Iris pigment epithelial cell (primary cell): ENCODE data around the gene PSPN.
A peak's percentile ranks its signal among the peaks of the same experiment; 100 is the strongest.

Experiments used
- DNase-seq: peaks from one replicate; pipeline ENCODE4 v3.0.0-alpha.2; 2011; ENCODE audit warnings: low read depth

The PSPN gene

DNA sequence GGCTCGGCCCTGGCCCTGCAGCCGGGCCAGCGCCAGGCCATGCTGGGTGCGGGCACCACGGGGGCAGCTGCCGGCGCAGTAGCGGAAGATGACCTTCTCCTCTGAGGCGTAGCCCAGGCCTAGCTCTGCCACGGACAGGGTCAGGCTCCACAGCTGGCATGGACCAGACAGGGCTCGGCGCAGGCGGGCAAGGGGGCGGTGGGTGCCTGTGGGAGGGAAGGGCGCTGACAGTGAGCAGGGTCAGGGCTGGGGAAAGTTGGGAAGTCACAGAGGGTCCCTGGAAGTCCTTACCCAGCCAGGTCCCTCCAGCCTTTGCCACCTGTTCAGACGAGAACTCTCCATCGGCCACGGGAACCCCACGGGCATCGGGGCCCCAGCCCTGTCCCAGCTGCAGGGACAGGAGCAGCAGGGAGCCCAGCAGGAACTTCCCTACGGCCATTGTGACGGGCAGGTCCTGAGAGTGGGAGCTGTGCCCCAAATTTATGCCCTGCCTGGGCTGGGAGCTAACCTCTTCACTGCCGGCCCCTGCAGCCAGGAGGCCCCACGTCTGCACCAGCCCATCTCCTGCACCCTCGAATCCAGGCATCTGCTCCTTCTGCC, at the start of gene PSPN:
Gene PSPN, minus strand, starts transcription at position 523 of the 600 bp plus-strand sequence. Its CDS starts 84 bp downstream, at position 439.
- no peak for DNase-seq

- peak; percentile 100 for DNase-seq
Measured at GRCh38 chr19:6424939-6425731, 49.4 kb upstream of the PSPN start.

GRCh38 chr19:6424195-6424938, 48.6 kb upstream of the PSPN start, which contains the start of gene KHSRP:
KHSRP (minus strand) TSS chr19:6424811; CDS start chr19:6424701, 110 bp downstream.
- DNase-seq: no peak

DNA sequence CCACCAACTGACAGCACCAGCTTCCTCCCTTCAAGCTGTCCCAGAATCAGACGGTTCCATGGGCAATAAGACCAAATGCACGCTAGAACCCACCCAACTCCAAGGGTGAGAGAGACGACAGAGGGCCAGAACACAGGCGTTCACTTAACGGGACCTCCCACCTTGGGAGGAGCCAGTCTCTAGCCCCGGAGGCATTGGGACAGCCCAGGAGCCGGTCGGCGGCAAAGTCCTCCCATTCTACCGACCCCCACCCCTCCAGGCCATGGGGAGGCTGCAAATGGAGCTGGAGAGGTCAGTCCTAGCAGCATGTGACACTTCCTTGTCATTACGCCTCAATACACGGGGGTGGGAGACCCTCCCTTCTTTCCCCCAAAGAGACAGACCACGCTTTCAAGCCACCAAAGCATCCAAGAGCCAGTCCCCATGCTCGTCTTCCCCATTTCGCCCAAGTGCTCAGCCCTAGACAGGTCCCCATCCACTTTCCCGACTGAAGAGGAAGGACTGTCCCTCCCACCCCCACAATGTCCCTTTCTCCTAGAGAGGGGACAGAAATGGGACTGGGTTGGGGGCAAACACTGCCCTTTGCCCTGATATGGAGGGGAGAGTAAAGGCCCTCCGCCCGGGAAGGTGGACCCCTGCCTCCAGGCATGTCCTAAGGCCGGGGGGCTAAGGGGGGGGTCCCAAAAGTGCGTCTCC, 47.9 kb upstream of the PSPN start:
- peak; percentile 65 for DNase-seq

DNA sequence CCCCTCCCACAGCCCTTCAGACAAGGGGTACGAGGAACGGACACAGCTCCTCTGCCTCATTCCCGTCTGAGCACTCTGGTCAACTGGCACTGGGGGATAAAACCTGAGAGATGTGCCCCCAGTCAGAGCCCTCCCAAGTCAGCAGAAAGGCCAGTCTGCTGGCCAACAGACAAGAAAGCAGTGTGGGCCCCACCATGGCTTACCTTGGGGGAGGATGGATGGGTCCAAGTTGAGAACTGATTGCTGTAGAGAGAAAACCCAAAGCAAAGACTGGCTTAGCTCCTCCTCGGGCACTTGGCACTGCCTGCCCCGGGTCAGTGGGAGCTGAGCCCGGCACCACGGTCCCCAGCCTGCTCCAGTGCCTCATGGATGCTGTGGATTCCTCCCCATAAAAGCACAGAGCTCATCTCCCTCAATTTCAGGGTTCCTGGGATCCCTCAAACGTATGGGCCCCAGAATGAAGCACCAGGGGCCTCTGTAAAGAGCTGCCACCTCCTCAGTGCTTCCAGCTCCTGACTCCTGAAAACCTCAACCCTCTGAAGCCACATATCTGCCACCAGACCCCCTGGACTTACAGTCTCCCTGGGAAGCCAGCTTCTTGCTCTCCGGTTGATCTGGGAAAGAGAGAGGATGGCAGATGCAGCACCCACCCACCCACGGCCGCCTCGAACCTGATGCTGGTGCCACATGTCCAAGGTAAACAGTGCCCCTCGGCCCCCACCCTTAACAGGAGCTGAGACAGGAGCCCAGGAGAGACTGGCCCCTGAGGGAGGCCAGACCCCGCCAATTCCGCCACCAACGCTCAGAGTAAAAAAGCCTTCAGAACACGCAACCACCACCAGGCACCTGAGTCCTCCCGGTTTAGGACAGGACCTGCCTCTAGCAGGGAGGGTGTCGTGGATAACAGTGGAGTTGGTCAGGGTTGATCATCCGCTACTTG, 45.6 kb upstream of the PSPN start:
- no peak for DNase-seq

GRCh38 chr19:6418562-6418932, 42.8 kb upstream of the PSPN start:
- no peak for DNase-seq

DNA sequence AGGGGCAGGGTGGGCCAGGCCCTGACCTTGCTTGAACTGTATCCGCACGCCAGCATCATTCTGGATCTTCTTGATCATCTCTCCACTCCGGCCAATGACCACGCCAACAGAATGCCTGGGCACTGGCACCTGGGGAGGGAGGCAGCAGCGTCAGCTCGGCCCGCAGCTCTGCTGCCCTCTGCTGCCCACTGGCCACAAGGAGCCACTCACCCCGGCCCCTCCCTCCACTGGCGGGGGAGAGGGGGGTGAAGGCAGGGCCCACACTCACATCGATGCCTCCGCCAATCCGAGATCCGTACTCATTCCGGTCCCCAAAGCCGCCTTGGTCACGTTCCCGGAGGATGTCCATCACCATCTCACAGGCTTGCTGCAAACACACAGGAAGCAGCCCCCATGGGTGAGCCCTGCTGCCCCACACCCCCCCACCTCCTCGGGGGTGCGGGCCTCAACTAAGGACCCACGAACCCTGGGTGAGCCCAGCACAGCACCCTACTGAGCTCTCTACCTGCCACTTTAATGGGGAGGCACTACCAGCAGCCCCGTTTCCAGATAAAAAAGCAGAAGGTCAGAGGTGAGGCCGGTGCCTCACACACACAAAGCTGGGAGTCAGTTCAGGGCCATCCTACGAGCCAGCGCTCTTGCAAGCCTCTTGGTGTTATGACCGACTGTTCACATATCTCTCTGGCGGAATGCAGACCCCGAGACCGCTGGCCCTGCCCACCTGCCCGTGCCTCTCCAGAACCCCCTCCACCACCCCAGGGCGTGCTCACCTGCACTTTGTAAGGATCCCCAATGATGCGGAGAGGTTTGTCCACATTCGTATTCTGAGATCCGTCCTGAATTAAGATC, 42.2 kb upstream of the PSPN start:
- DNase-seq: no peak

- no peak for DNase-seq
Measured at GRCh38 chr19:6416658-6417405, 41.1 kb upstream of the PSPN start.

GRCh38 chr19:6415591-6416190, 40.0 kb upstream of the PSPN start:
- DNase-seq: no peak

DNA sequence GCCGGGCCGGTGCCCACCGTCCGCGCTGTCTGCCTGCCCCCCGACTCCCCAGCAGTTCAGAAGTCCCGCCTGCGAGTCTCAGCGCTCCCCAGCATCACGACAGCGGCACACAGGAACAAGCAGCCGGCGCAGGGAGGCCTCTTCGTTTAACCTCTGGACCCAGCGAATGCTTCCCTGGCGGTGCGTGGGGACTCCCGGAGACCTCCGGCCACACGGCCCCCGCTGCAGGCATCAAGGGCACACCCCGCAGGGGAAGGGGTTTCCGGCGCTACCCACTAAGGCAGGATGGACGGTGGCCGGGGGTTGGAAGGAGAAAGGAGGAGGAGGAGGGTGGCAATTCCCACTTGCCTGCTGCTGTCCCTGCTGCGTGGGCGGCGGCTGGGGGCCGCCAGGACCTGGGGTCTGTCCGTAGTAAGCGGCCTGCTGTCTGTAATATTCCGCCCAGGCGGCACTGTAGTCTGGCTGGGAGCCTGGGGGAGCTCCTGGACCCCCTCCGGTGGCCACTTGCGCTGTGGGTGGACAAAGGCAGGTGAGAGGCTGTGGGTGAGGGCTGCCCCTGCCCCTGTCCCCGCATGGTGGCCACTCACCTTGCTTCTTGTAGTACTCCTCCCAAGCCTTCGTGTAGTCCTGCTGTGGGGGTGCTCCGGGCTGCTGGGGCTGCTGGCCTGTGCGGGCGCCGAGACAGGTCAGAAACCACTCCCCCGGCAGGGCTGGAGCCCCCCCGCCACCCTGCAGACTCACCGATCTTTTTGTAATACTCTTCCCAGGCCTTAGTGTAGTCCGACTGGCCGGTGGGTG, 39.3 kb upstream of the PSPN start:
- no peak for DNase-seq

DNA sequence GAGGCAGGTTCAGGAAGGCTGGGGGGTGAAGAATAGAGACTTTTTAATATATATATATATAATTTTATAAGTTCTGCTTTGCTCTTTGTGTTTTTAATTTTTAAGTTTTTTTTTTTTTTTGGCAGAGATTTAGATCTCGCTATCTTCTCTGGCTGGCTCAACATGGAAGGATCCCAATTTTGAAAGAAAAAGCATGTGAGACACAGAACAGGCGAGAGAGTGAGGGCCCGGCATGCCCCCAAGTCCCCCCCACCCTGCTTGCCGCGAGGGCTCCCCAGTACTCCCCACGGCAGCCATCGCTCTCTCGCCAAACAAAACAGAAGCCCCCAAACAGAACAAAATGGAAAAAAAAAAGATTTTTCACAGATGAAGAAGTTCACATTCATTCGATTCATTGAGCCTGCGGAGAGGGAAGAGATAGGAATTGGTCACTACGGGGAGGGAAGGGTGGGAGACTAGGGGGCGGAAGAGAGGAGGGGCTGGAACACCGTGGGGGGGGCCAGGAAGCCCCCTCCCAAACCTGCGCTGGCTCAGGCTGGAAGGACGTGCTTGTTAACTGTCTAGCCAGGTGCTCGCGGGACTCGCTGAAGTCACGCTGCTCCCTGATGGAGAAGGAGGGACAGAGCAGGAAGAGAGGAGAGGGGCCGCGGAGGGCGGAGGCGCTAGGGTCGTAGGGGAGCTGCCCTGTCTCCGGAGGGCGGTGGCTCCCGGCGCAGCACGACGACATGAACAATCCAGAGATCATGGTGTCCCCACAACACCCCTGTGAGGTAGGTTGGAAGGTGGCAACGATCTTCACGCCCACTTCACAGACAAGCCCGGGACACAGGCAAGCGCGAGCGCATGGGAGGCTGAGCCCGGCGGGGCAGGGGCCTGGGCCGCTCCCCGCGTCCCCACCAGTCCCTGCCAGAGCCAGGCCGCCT, 38.2 kb upstream of the PSPN start:
- no peak for DNase-seq

DNA sequence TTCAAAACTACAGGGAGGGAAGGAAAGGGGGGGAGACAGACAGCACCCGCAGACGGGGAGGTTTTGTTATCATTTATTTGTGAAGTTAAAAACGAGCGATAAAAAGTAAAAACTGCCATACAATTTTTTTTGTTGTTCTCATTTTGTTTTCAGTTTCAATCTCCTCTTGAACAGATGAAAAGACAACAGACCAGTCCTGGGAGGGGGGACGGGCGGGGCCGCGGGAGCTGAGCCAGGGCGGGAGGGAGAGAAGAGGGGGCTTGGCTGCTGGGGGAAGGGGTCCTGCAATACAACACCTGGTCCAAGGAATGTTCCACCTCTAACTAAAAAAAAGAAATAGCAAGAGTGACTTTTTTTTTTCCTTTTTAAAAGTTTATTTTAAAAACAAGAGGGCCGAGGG, 37.6 kb upstream of the PSPN start:
- no peak for DNase-seq

DNA sequence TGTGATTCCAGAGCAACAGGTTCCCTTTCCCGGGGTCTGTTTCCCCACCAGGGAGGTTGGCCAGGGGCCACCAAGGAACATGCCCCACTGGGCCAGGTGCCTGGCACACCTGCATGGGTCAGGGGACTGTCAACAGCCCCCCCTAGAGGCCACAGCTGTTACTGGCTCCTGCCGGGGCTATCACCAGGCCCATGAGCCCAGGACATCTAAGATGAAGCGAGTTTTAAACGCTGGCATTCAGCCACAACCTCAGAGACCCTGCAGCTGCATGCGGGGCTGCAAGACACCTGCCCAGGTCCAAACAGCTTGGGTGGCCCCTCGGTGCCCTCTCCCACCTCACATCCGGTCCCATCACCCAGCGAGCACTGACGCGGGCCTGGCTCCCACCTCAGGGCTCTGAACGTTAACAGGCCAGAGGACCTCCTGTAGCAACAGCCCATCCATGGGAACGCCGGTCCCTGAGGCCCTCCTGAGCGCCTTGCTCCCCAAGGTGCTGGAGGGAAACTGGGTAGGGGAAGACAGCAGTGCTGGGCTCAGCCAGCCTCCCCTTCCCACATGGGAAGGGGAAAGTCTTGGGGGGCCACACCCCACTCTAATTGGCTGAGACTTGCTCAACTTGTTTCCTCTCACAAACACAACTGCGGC, 36.8 kb upstream of the PSPN start:
- DNase-seq: no peak

- no peak for DNase-seq
Measured at GRCh38 chr19:6412061-6412446, 36.3 kb upstream of the PSPN start.

GRCh38 chr19:6409346-6409745, 33.6 kb upstream of the PSPN start:
- no peak for DNase-seq

GRCh38 chr19:6406401-6406800, 30.7 kb upstream of the PSPN start:
- DNase-seq: no peak
